ENCODE measurements around the gene CASKIN2.

The CASKIN2 gene

GRCh38 chr17:75508931-75509361, 6.4 kb downstream of the CASKIN2 start:
- Mint-ChIP-seq H3K4me1 (ENCODE audit: low read depth) (no peaks in the 10 kb centered on the region), H3K27ac (no peak overlapping the region), H3K36me3 (ENCODE audit: low read depth) (no peaks in the 10 kb centered on the region), H3K9me3 (no peaks in the 10 kb centered on the region), H3K4me3 (no peak overlapping the region), H3K27me3 (ENCODE audit: low read depth) (peaks cover 7% of the 10 kb centered on the region)
- DNase-seq (ENCODE audit: low spot score): no peak

GRCh38 chr17:75507733-75508719, 7.3 kb downstream of the CASKIN2 start:
- DNase-seq (ENCODE audit: low spot score): no peak
- Mint-ChIP-seq H3K27me3 (ENCODE audit: low read depth) (peaks cover 3% of the 10 kb centered on the region), H3K4me1 (ENCODE audit: low read depth) (no peaks in the 10 kb centered on the region), H3K27ac (no peak overlapping the region), H3K4me3 (no peak overlapping the region), H3K36me3 (ENCODE audit: low read depth) (no peaks in the 10 kb centered on the region), H3K9me3 (no peaks in the 10 kb centered on the region)

GRCh38 chr17:75506888-75507287, 8.4 kb downstream of the CASKIN2 start:
- H3K27ac Mint-ChIP-seq: no peak overlapping the region
- DNase-seq (ENCODE audit: low spot score): no peak
- no peaks in the 10 kb centered on the region for H3K4me1 Mint-ChIP-seq (ENCODE audit: low read depth)
- peaks cover 3% of the 10 kb centered on the region for H3K27me3 Mint-ChIP-seq (ENCODE audit: low read depth)
- H3K36me3 Mint-ChIP-seq (ENCODE audit: low read depth): no peaks in the 10 kb centered on the region
- no peaks in the 10 kb centered on the region for H3K9me3 Mint-ChIP-seq
- H3K4me3 Mint-ChIP-seq: no peak overlapping the region

GRCh38 chr17:75506134-75506533, 9.2 kb downstream of the CASKIN2 start:
- H3K27ac Mint-ChIP-seq: no peak overlapping the region
- no peaks in the 10 kb centered on the region for H3K4me1 Mint-ChIP-seq (ENCODE audit: low read depth)
- no peaks in the 10 kb centered on the region for H3K36me3 Mint-ChIP-seq (ENCODE audit: low read depth)
- H3K4me3 Mint-ChIP-seq: no peak overlapping the region
- H3K27me3 Mint-ChIP-seq (ENCODE audit: low read depth): peaks cover 3% of the 10 kb centered on the region
- H3K9me3 Mint-ChIP-seq: no peaks in the 10 kb centered on the region
- DNase-seq (ENCODE audit: low spot score): no peak

- Mint-ChIP-seq H3K36me3 (ENCODE audit: low read depth) (no peaks in the 10 kb centered on the region), H3K27me3 (ENCODE audit: low read depth) (peaks cover 3% of the 10 kb centered on the region), H3K27ac (no peak overlapping the region), H3K4me1 (ENCODE audit: low read depth) (no peaks in the 10 kb centered on the region), H3K9me3 (no peaks in the 10 kb centered on the region), H3K4me3 (no peak overlapping the region)
- no peak for DNase-seq (ENCODE audit: low spot score)
Observed at GRCh38 chr17:75505640-75506039, 9.7 kb downstream of the CASKIN2 start.

- Mint-ChIP-seq H3K36me3 (ENCODE audit: low read depth) (no peaks in the 10 kb centered on the region), H3K4me3 (no peak overlapping the region), H3K27me3 (ENCODE audit: low read depth) (peaks cover 3% of the 10 kb centered on the region), H3K9me3 (no peaks in the 10 kb centered on the region), H3K27ac (no peak overlapping the region), H3K4me1 (ENCODE audit: low read depth) (no peaks in the 10 kb centered on the region)
- no peak for DNase-seq (ENCODE audit: low spot score)
Observed at GRCh38 chr17:75505152-75505409, 10.3 kb downstream of the CASKIN2 start.

GRCh38 chr17:75504347-75505151, 10.8 kb downstream of the CASKIN2 start:
- H3K4me1 Mint-ChIP-seq (ENCODE audit: low read depth): no peaks in the 10 kb centered on the region
- no peaks in the 10 kb centered on the region for H3K36me3 Mint-ChIP-seq (ENCODE audit: low read depth)
- H3K9me3 Mint-ChIP-seq: no peaks in the 10 kb centered on the region
- H3K4me3 Mint-ChIP-seq: no peak overlapping the region
- H3K27me3 Mint-ChIP-seq (ENCODE audit: low read depth): peaks cover 1% of the 10 kb centered on the region
- no peak for DNase-seq (ENCODE audit: low spot score)
- H3K27ac Mint-ChIP-seq: no peak overlapping the region

- H3K4me3 Mint-ChIP-seq: no peak overlapping the region
- no peaks in the 10 kb centered on the region for H3K9me3 Mint-ChIP-seq
- H3K27ac Mint-ChIP-seq: no peak overlapping the region
Observed at GRCh38 chr17:75503976-75504346, 11.4 kb downstream of the CASKIN2 start.

GRCh38 chr17:75503337-75503950, 11.9 kb downstream of the CASKIN2 start:
- H3K27ac Mint-ChIP-seq: no peak overlapping the region
- H3K27me3 Mint-ChIP-seq (ENCODE audit: low read depth): no peaks in the 10 kb centered on the region
- H3K9me3 Mint-ChIP-seq: no peaks in the 10 kb centered on the region
- no peaks in the 10 kb centered on the region for H3K4me1 Mint-ChIP-seq (ENCODE audit: low read depth)
- no peak for DNase-seq (ENCODE audit: low spot score)
- peaks cover 5% of the 10 kb centered on the region for H3K36me3 Mint-ChIP-seq (ENCODE audit: low read depth)
- no peak overlapping the region for H3K4me3 Mint-ChIP-seq

More at GRCh38 chr17:75503976-75504346, 11.4 kb downstream of the CASKIN2 start:
- H3K36me3 Mint-ChIP-seq (ENCODE audit: low read depth): peaks cover 4% of the 10 kb centered on the region
- no peaks in the 10 kb centered on the region for H3K4me1 Mint-ChIP-seq (ENCODE audit: low read depth)
- H3K27me3 Mint-ChIP-seq (ENCODE audit: low read depth): no peaks in the 10 kb centered on the region
- DNase-seq (ENCODE audit: low spot score): no peak

GRCh38 chr17:75502721-75503329, 12.5 kb downstream of the CASKIN2 start:
- no peak overlapping the region for H3K4me3 Mint-ChIP-seq
- peaks cover 9% of the 10 kb centered on the region for H3K36me3 Mint-ChIP-seq (ENCODE audit: low read depth)
- H3K27ac Mint-ChIP-seq: no peak overlapping the region
- no peak for DNase-seq (ENCODE audit: low spot score)
- H3K27me3 Mint-ChIP-seq (ENCODE audit: low read depth): no peaks in the 10 kb centered on the region
- no peaks in the 10 kb centered on the region for H3K4me1 Mint-ChIP-seq (ENCODE audit: low read depth)
- H3K9me3 Mint-ChIP-seq: no peaks in the 10 kb centered on the region

GRCh38 chr17:75502072-75502720, 13.1 kb downstream of the CASKIN2 start:
- Mint-ChIP-seq H3K9me3 (no peaks in the 10 kb centered on the region), H3K4me1 (ENCODE audit: low read depth) (no peaks in the 10 kb centered on the region), H3K36me3 (ENCODE audit: low read depth) (peaks cover 12% of the 10 kb centered on the region), H3K27ac (no peak overlapping the region), H3K27me3 (ENCODE audit: low read depth) (no peaks in the 10 kb centered on the region), H3K4me3 (no peak overlapping the region)
- DNase-seq (ENCODE audit: low spot score): no peak

- H3K9me3 Mint-ChIP-seq: no peaks in the 10 kb centered on the region
- no peak overlapping the region for H3K4me3 Mint-ChIP-seq
- H3K27ac Mint-ChIP-seq: no peak overlapping the region
- no peak for DNase-seq (ENCODE audit: low spot score)
- H3K4me1 Mint-ChIP-seq (ENCODE audit: low read depth): no peaks in the 10 kb centered on the region
- no peaks in the 10 kb centered on the region for H3K27me3 Mint-ChIP-seq (ENCODE audit: low read depth)
- H3K36me3 Mint-ChIP-seq (ENCODE audit: low read depth): peaks cover 15% of the 10 kb centered on the region
Observed at GRCh38 chr17:75501378-75502071, 13.8 kb downstream of the CASKIN2 start.
